GM21367 (cell line): ENCODE results near the gene BPIFB1.

ENCODE experiments used
- ATAC-seq: cut with Tn5 transposase; IDR thresholded peaks from one replicate; pipeline ENCODE4 v1.9.1; 2021; ENCODE audit not compliant: unreplicated experiment

Gene BPIFB1

GRCh38 chr20:33291830-33292355, 8.9 kb downstream of the BPIFB1 start:
- no peak for ATAC-seq

GRCh38 chr20:33296206-33296605, 13.2 kb downstream of the BPIFB1 start:
- no peak for ATAC-seq

- no peak for ATAC-seq
These were observed 15.4 kb downstream of the BPIFB1 start for GRCh38 chr20:33298391-33298790.

- no peak for ATAC-seq
These were observed 16.1 kb downstream of the BPIFB1 start for GRCh38 chr20:33299111-33299603.

- ATAC-seq: no peak
These were observed 18.3 kb downstream of the BPIFB1 start for GRCh38 chr20:33301192-33301930.

GRCh38 chr20:33303595-33303994, 20.6 kb downstream of the BPIFB1 start:
- no peak for ATAC-seq

- ATAC-seq: no peak
These were observed 21.0 kb downstream of the BPIFB1 start for GRCh38 chr20:33304046-33304445.

GRCh38 chr20:33305589-33306057, 22.6 kb downstream of the BPIFB1 start:
- ATAC-seq: no peak

GRCh38 chr20:33306228-33306627, 23.2 kb downstream of the BPIFB1 start:
- no peak for ATAC-seq

GRCh38 chr20:33306807-33307206, 23.8 kb downstream of the BPIFB1 start:
- ATAC-seq: no peak

GRCh38 chr20:33308668-33309067, 25.7 kb downstream of the BPIFB1 start:
- no peak for ATAC-seq

GRCh38 chr20:33309631-33310030, 26.6 kb downstream of the BPIFB1 start:
- no peak for ATAC-seq

GRCh38 chr20:33310327-33310899, 27.4 kb downstream of the BPIFB1 start:
- ATAC-seq: no peak

- no peak for ATAC-seq
These were observed 28.0 kb downstream of the BPIFB1 start for GRCh38 chr20:33311011-33311410.

GRCh38 chr20:33311996-33312395, 29.0 kb downstream of the BPIFB1 start:
- no peak for ATAC-seq

- ATAC-seq: no peak
These were observed 29.6 kb downstream of the BPIFB1 start for GRCh38 chr20:33312583-33312982.

GRCh38 chr20:33313686-33314314, 30.8 kb downstream of the BPIFB1 start:
- no peak for ATAC-seq

- ATAC-seq: no peak
These were observed 33.3 kb downstream of the BPIFB1 start for GRCh38 chr20:33316343-33316742.

GRCh38 chr20:33316958-33317357, 33.9 kb downstream of the BPIFB1 start:
- no peak for ATAC-seq

GRCh38 chr20:33317424-33318095, 34.5 kb downstream of the BPIFB1 start:
- ATAC-seq: no peak

GRCh38 chr20:33318096-33318429, 35.0 kb downstream of the BPIFB1 start:
- ATAC-seq: no peak
